Right renal pelvis (tissue), 4 donors: ENCODE results near the gene NES. TPM values are rescaled to one million over a fixed set of nuclear protein-coding genes. Genes with fewer than 3 reads are reported as not detected.

Experiments
- DNase-seq, 4 donors: peaks; one replicate each; pipeline ENCODE4 v3.0.0-alpha.2; 2013; ENCODE audit warnings: low read depth in 4 of 4, low spot score in 3 of 4, missing footprints in 1 of 4
- polyA plus RNA-seq, 4 donors: library from polyadenylated mRNA; unstranded; fragments of 120-200 nt; gene quantifications; one replicate each; pipeline ENCODE4 v1.2.1, GENCODE V29; 2013; ENCODE audit not compliant: insufficient read length in 4 of 4

NES gene
- polyA plus RNA-seq, 4 donors = 153 to 160 (median 156) TPM

- no peak for DNase-seq
Observed at GRCh38 chr1:156665539-156665938, 11.7 kb downstream of the NES start.

- DNase-seq = no peak
Observed at GRCh38 chr1:156664767-156665411, 12.3 kb downstream of the NES start.

GRCh38 chr1:156664046-156664766, 13.0 kb downstream of the NES start:
- no peak for DNase-seq

- DNase-seq = no peak
Observed at GRCh38 chr1:156663178-156663577, 14.0 kb downstream of the NES start.

GRCh38 chr1:156662800-156663055, 14.5 kb downstream of the NES start:
- DNase-seq = no peak

- no peak for DNase-seq
Observed at GRCh38 chr1:156662005-156662799, 15.0 kb downstream of the NES start.

GRCh38 chr1:156660752-156661112, 16.5 kb downstream of the NES start:
- no peak for DNase-seq

GRCh38 chr1:156659988-156660751, 17.0 kb downstream of the NES start:
- DNase-seq = peak; percentile 88 to 91 (median 90)

- DNase-seq = no peak
Observed at GRCh38 chr1:156659661-156659987, 17.6 kb downstream of the NES start.

- no peak for DNase-seq
Observed at GRCh38 chr1:156658945-156659574, 18.1 kb downstream of the NES start.

- no peak for DNase-seq
Observed at GRCh38 chr1:156658496-156658895, 18.7 kb downstream of the NES start.

- no peak for DNase-seq
Observed at GRCh38 chr1:156657741-156658319, 19.4 kb downstream of the NES start.

- DNase-seq = no peak
Observed at GRCh38 chr1:156656806-156657740, 20.1 kb downstream of the NES start.

GRCh38 chr1:156655904-156656516, 21.2 kb downstream of the NES start:
- no peak for DNase-seq

GRCh38 chr1:156655151-156655903, 21.9 kb downstream of the NES start:
- DNase-seq = no peak

GRCh38 chr1:156654700-156655099, 22.5 kb downstream of the NES start:
- DNase-seq = no peak

- no peak for DNase-seq
Observed at GRCh38 chr1:156652992-156653355, 24.2 kb downstream of the NES start.
